ENCODE measurements around the gene FBXW5. TPM values are rescaled to one million over a fixed set of nuclear protein-coding genes. Genes with fewer than 3 reads are reported as not detected.

The FBXW5 gene
- total and polyA plus RNA-seq, 9 of the 15 experiments (the other 6 are each of a cell fraction or from before 2014, with no cell fraction given) = 0.21 to 128 (median 37.0) TPM

- H3K27me3 ChIP-seq (ENCODE audit: control insufficient read depth in 2 of 2, insufficient read depth in 2 of 2, low read length in 2 of 2) = peaks cover 2 to 7% of the 10 kb centered on the region in 2 experiments; a peak in 3 of 5 replicates
- no peak for DNase-seq (ENCODE audit: extremely low read depth in 1 of 4, low spot score in 3 of 4)
- no peak overlapping the region for H3K4me3 ChIP-seq
- in situ Hi-C loops (cut with MboI) = no loop called here
- no peaks in the 10 kb centered on the region for H3K36me3 ChIP-seq (ENCODE audit: control insufficient read depth, insufficient read depth, low read length)
- no peak overlapping the region for H3K4me2 ChIP-seq (ENCODE audit: insufficient read depth, low read length)
- no peaks in the 10 kb centered on the region for H3K9me3 ChIP-seq (replicated peaks; ENCODE audit: control insufficient read depth, insufficient read depth, low read depth, low read length)
- BruUV-seq (replicated peaks) = no TSS peak
- no peaks in the 10 kb centered on the region for H3K9me1 ChIP-seq (ENCODE audit: control insufficient read depth, insufficient read depth, low read length)
- ChIA-PET CTCF (ENCODE audit: low intra/inter-chr PET ratio) (no interaction called here), POLR2A (interaction anchor here (0.7 kb wide), 1 partner anchor 101 kb away, joined by 6 read pairs; no protein-coding TSS in a partner anchor)
- WGBS (ENCODE audit: insufficient coverage, low coverage, missing lambda C conversion rate) = 13% methylated on average over 5 of the region's 6 CpGs
- H4K20me1 ChIP-seq (replicated peaks; ENCODE audit: control insufficient read depth, insufficient read depth, low read length) = 0 out of 2 replicates have a peak, but pooled peaks cover 4% of the 10 kb centered on the region
- TF ChIP-seq PPARD (CRISPR knock-in tag; IDR thresholded peaks at IDR 0.05) = no peak
- TF ChIP-seq TOE1 (IDR thresholded peaks at IDR 0.05; ENCODE audit: borderline replicate concordance) = no peak
- TF ChIP-seq TOE1 (CRISPR knock-in tag; IDR thresholded peaks at IDR 0.05; ENCODE audit: borderline replicate concordance, low read depth) = no peak
- FAIRE-seq = no peak
- H3K9ac ChIP-seq (ENCODE audit: insufficient read depth in 1 of 2, low read depth in 2 of 2, low read length in 2 of 2) = peak overlapping the region in 1 of 2 experiments; percentile 76; a peak in 1 of 4 replicates
- intact Hi-C loops (cut with micrococcal nuclease) = no loop called here
- H3K4me1 ChIP-seq (replicated peaks in 1 of 2; ENCODE audit: control insufficient read depth in 2 of 2, insufficient read depth in 2 of 2, low read length in 2 of 2) = peaks cover 5 to 71% of the 10 kb centered on the region in 2 experiments; a peak in 3 of 5 replicates
- H3K27ac ChIP-seq (ENCODE audit: extremely low read depth, low read depth, low read length) = no peak overlapping the region
- H3K79me2 ChIP-seq (ENCODE audit: control insufficient read depth, insufficient read depth, low read length) = no peaks in the 10 kb centered on the region
- no peak overlapping the region for H2AFZ ChIP-seq (ENCODE audit: low read depth, low read length)
- no peak for ATAC-seq
Observed at GRCh38 chr9:136957901-136958300, 13.4 kb upstream of the FBXW5 start.

- Histone ChIP-seq H3K79me2 (ENCODE audit: control insufficient read depth, insufficient read depth, low read length) (no peaks in the 10 kb centered on the region), H3K4me1 (replicated peaks in 1 of 2; ENCODE audit: control insufficient read depth in 2 of 2, insufficient read depth in 2 of 2, low read length in 2 of 2) (peaks cover 2 to 70% of the 10 kb centered on the region in 2 experiments; a peak in 3 of 5 replicates), H2AFZ (ENCODE audit: low read depth, low read length) (no peak overlapping the region), H4K20me1 (replicated peaks; ENCODE audit: control insufficient read depth, insufficient read depth, low read length) (0 out of 2 replicates have a peak, but pooled peaks cover 4% of the 10 kb centered on the region), H3K4me3 (no peak overlapping the region), H3K4me2 (ENCODE audit: insufficient read depth, low read length) (no peak overlapping the region), H3K27me3 (ENCODE audit: control insufficient read depth in 2 of 2, insufficient read depth in 2 of 2, low read length in 2 of 2) (peaks cover 2 to 7% of the 10 kb centered on the region in 2 experiments; a peak in 3 of 5 replicates), H3K9me3 (replicated peaks; ENCODE audit: control insufficient read depth, insufficient read depth, low read depth, low read length) (no peaks in the 10 kb centered on the region), H3K9me1 (ENCODE audit: control insufficient read depth, insufficient read depth, low read length) (no peaks in the 10 kb centered on the region), H3K36me3 (ENCODE audit: control insufficient read depth, insufficient read depth, low read length) (no peaks in the 10 kb centered on the region), H3K9ac (ENCODE audit: insufficient read depth in 1 of 2, low read depth in 2 of 2, low read length in 2 of 2) (no peak overlapping the region), H3K27ac (ENCODE audit: extremely low read depth, low read depth, low read length) (no peak overlapping the region)
- POLR2A ChIA-PET = no interaction called here
- WGBS (ENCODE audit: insufficient coverage, low coverage, missing lambda C conversion rate) = no CpG with 5 or more reads among the region's 1 CpG
- no peak for ATAC-seq
- CTCF ChIA-PET (ENCODE audit: low intra/inter-chr PET ratio) = no interaction called here
- no TSS peak for BruUV-seq (replicated peaks)
- no peak for FAIRE-seq
- TF ChIP-seq KAT8 (IDR thresholded peaks at IDR 0.05; ENCODE audit: low read depth) (no peak), JUN (IDR thresholded peaks at IDR 0.05; ENCODE audit: borderline replicate concordance, low read depth, low read length) (no peak), JUN (CRISPR knock-in tag; IDR thresholded peaks at IDR 0.05; ENCODE audit: borderline replicate concordance) (no peak)
- in situ Hi-C loops (cut with MboI) (no loop called here), intact Hi-C loops (cut with micrococcal nuclease) (no loop called here)
- DNase-seq (ENCODE audit: extremely low read depth in 1 of 4, low spot score in 3 of 4) = no peak
Observed at GRCh38 chr9:136957461-136957860, 12.9 kb upstream of the FBXW5 start.

Data from K562 (cell line).